GM12892 (cell line): ENCODE data around the gene HOXC10.

Source experiments
- DNase-seq: peaks from one replicate; pipeline ENCODE4 v3.0.0; 2011; ENCODE audit not compliant: insufficient read length
- FAIRE-seq: peaks from 2 replicates; lab custom pipeline; 2011; peaks lifted over from hg19 to GRCh38; lab: Jason Lieb, UNC
- POLR2A ChIP-seq: IDR thresholded peaks from 2 replicates; pipeline ENCODE4 v1.6.1; 2011; ENCODE audit warnings: low read depth, low read length, control low read depth
- POLR2AphosphoS5 ChIP-seq: IDR thresholded peaks from 2 replicates; pipeline ENCODE4 v1.6.1; 2011; ENCODE audit warnings: low read depth, low read length, control low read depth
- TAF1 ChIP-seq: IDR thresholded peaks from 2 replicates; pipeline ENCODE4 v1.6.1; 2011; ENCODE audit warnings: low read depth, mild to moderate bottlenecking, control low read depth, low read length, borderline replicate concordance

The HOXC10 gene

GRCh38 chr12:54033980-54034784 is 49.2 kb downstream of the HOXC10 start:
- FAIRE-seq (peak; percentile 62), DNase-seq (no peak)
- TF ChIP-seq POLR2A (no peak), TAF1 (no peak), POLR2AphosphoS5 (no peak)

GRCh38 chr12:54034785-54035310 is 49.9 kb downstream of the HOXC10 start:
- TF ChIP-seq POLR2A = no peak
- TF ChIP-seq TAF1 = no peak
- no peak for TF ChIP-seq POLR2AphosphoS5
- FAIRE-seq = peak; percentile 30
- DNase-seq = no peak

- DNase-seq = no peak
- TF ChIP-seq TAF1 = no peak
- no peak for TF ChIP-seq POLR2A
- TF ChIP-seq POLR2AphosphoS5 = no peak
- FAIRE-seq = no peak
Measured at GRCh38 chr12:54035568-54036264, 50.8 kb downstream of the HOXC10 start.

GRCh38 chr12:54036620-54037359 is 51.8 kb downstream of the HOXC10 start:
- no peak for TF ChIP-seq POLR2AphosphoS5
- no peak for TF ChIP-seq POLR2A
- no peak for TF ChIP-seq TAF1
- DNase-seq = no peak
- no peak for FAIRE-seq

- FAIRE-seq (no peak), DNase-seq (no peak)
- TF ChIP-seq POLR2AphosphoS5 = no peak
Measured at GRCh38 chr12:54037360-54038283, 52.7 kb downstream of the HOXC10 start.

GRCh38 chr12:54038284-54038870 is 53.4 kb downstream of the HOXC10 start:
- TF ChIP-seq TAF1 (no peak), POLR2A (no peak), POLR2AphosphoS5 (no peak)
- no peak for DNase-seq
- FAIRE-seq = no peak

GRCh38 chr12:54038871-54039414 is 54.0 kb downstream of the HOXC10 start:
- no peak for TF ChIP-seq POLR2AphosphoS5
- DNase-seq (no peak), FAIRE-seq (no peak)

- no peak for DNase-seq
- no peak for FAIRE-seq
- TF ChIP-seq TAF1 (no peak), POLR2A (no peak), POLR2AphosphoS5 (no peak)
Measured at GRCh38 chr12:54039417-54040147, 54.6 kb downstream of the HOXC10 start.
